ENCODE measurements around the gene NR3C2.

NR3C2 gene

DNA sequence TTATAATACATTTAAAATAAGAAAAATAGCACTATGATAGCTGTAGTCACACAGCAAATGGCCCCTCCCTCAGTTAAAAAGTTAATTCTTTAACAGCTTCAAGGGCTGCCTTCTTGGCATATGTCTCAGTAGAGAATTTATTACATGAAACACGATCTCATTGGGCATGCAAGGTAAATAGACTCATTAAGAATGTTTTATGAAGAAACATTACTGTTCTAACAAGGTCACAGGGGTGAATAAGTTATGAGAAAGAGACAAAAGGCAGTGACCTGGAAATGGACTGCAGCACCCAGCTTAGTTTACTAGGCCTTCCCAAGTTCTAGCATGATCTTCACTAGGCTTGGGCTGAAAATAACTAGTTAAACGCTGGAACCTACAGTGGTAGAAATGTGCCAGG, 277.7 kb downstream of the NR3C2 start:
- H3K4me3 ChIP-seq (ENCODE audit: low read depth, low read length) = no peak overlapping the region
- ChIA-PET POLR2A (no interaction called here), CTCF (no interaction called here)
- no peak for DNase-seq (ENCODE audit: low read depth, low spot score)
- TF ChIP-seq, protein P1, sequence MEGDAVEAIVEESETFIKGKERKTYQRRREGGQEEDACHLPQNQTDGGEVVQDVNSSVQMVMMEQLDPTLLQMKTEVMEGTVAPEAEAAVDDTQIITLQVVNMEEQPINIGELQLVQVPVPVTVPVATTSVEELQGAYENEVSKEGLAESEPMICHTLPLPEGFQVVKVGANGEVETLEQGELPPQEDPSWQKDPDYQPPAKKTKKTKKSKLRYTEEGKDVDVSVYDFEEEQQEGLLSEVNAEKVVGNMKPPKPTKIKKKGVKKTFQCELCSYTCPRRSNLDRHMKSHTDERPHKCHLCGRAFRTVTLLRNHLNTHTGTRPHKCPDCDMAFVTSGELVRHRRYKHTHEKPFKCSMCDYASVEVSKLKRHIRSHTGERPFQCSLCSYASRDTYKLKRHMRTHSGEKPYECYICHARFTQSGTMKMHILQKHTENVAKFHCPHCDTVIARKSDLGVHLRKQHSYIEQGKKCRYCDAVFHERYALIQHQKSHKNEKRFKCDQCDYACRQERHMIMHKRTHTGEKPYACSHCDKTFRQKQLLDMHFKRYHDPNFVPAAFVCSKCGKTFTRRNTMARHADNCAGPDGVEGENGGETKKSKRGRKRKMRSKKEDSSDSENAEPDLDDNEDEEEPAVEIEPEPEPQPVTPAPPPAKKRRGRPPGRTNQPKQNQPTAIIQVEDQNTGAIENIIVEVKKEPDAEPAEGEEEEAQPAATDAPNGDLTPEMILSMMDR (IDR thresholded peaks at IDR 0.05; ENCODE audit: insufficient read depth, low read length, missing control alignments) = no peak

DNA sequence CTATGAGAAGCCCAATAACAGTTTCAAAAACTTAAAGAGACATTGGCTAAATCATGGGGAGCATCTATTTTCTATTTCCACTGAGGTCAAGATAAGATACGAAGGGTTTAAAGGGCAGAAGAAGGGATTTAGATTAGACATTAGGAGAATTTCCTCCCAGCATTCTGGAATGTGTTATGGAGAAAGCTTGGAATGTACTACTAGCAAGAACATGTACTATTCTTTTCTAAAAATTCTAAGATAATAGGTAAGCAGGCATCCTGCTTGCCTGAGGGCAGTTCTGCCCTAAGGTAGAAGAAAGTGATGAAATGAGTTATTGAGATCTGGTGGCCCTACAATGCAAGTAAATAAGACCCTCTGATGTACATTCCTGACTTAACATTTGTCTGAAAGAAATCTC, 279.2 kb downstream of the NR3C2 start:
- ChIA-PET CTCF (interaction anchor here (0.5 kb wide), 1 partner anchor 179 kb away, joined by 3 read pairs; no protein-coding TSS in a partner anchor), POLR2A (no interaction called here)
- DNase-seq (ENCODE audit: low read depth, low spot score) = no peak
- TF ChIP-seq, protein P1 (IDR thresholded peaks at IDR 0.05; ENCODE audit: insufficient read depth, low read length, missing control alignments) = no peak
- no peak overlapping the region for H3K4me3 ChIP-seq (ENCODE audit: low read depth, low read length)

DNA sequence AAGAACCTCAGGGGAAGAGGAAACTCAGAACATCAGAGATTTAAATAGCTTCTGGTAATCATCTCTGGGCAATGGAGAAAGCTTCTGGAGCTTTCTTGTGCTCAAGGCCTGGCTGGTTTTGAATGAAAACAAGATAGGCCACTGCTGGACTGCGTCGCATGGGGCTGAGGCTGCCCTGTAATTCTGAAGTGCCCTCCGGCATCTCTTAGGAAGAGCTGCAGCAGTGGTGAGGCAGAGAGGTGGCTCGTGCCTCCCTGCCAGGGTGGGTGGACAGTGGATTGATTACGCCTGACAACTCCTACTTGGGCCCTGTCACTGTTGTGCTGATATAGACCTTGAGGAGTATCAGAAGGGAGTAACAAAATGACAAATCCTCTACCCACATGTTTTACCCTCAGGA, 279.7 kb downstream of the NR3C2 start:
- TF ChIP-seq, protein P1 (IDR thresholded peaks at IDR 0.05; ENCODE audit: insufficient read depth, low read length, missing control alignments) = no peak
- ChIA-PET POLR2A (no interaction called here), CTCF (interaction anchor here (0.5 kb wide), 1 partner anchor 179 kb away, joined by 3 read pairs; no protein-coding TSS in a partner anchor)

DNA sequence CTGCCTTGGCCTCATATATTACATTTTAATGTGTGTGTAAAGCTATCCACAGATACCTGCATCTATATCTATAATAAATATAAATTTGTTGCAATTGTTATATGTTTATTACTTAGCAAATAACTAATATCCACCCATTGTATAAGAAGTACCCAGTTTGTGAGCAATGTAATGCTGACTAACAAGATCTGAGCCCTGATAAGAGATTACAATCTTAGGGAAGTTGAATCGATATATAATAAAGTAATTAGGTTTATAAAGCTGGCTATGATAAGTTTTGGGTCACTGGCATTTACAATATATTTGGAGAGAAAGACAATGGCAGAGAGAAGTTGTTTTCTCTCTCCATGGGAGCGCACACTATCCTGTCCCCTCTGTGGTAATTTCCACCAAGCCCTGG, 280.6 kb downstream of the NR3C2 start:
- no peak overlapping the region for H3K4me3 ChIP-seq (ENCODE audit: low read depth, low read length)
- POLR2A ChIA-PET = no interaction called here
- TF ChIP-seq, protein P1 (IDR thresholded peaks at IDR 0.05; ENCODE audit: insufficient read depth, low read length, missing control alignments) = no peak
- no peak for DNase-seq (ENCODE audit: low read depth, low spot score)
- CTCF ChIA-PET = no interaction called here

More for the DNA sequence above, 279.7 kb downstream of the NR3C2 start:
- no peak overlapping the region for H3K4me3 ChIP-seq (ENCODE audit: low read depth, low read length)
- no peak for DNase-seq (ENCODE audit: low read depth, low spot score)

DNA sequence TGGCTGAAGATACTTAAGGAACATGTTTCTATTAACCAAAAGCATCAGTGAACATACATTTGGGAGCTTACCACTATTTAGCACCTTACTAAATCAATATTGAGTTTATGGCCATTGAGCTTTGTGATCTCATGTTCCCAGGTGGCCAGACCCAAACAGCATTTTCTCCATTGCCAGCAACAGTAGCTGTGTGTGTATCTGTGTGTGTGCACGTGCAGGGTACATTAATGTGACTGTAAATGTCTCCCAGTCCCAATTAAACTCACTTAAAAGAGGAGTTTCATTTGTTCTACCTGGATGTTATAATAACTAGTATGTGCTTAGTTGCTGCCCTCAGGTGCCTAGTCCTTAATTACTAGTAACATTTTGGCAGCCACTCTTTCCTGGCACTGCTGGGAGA, 282.4 kb downstream of the NR3C2 start:
- H3K4me3 ChIP-seq (ENCODE audit: low read depth, low read length) = no peak overlapping the region
- ChIA-PET CTCF (no interaction called here), POLR2A (no interaction called here)
- TF ChIP-seq, protein P1 (IDR thresholded peaks at IDR 0.05; ENCODE audit: insufficient read depth, low read length, missing control alignments) = no peak
- DNase-seq (ENCODE audit: low read depth, low spot score) = no peak

DNA sequence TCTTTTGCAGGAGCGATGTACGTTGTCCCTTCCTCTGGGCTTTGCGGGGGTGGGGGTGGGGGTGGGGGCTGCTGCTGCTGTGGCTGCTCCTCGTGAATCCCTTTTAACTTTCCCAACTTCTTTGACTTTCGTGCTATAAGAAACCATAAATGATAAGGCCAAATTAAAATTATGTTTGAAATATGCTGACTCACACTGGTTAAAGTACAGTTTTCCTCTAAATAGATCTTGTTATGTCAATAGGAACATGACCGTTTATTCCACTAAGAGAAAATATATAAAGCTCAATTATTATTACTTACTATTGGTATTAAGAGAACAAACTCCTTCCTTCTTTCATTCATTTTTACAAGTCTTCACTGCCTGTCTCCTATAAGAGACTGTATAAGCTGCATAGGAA, 287.4 kb downstream of the NR3C2 start:
- TF ChIP-seq, protein P1 (IDR thresholded peaks at IDR 0.05; ENCODE audit: insufficient read depth, low read length, missing control alignments) = no peak
- ChIA-PET CTCF (no interaction called here), POLR2A (no interaction called here)

More for the DNA sequence above, 287.4 kb downstream of the NR3C2 start:
- no peak overlapping the region for H3K4me3 ChIP-seq (ENCODE audit: low read depth, low read length)
- no peak for DNase-seq (ENCODE audit: low read depth, low spot score)
